Measurements from ENCODE around the gene TKTL1. TPM values are rescaled to one million over a fixed set of nuclear protein-coding genes. Genes with fewer than 3 reads are reported as not detected.
"Not testable (repeated sequence)": the region's sequence is repeated elsewhere in the genome, so short reads cannot be mapped to it uniquely, and the experiment has no call there.

Gene TKTL1
- total RNA-seq, 1 donor from 2014 or later: 0.18 TPM

DNA sequence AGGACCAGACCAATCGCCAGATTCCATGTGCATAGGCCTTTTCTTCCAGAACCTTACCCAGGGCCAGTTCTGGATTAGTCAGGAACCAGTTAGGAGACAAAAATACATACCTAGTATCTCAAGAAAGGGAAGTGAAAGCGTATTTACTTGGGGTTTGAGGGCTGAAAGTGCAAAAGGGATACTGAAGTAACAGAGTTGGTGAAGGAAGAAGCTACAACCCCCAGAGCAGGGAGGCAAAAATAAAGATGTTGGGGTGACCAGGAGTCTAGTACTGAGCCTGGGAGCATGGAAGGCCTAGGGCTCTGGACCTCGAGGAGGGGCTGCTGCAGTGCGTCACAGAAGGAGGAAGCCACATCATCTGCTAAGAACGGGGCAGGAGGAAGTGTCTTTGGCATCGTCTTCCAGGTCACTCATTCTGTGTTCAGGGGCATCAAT, 38.3 kb downstream of the TKTL1 start:
- ATAC-seq (no peak), DNase-seq (ENCODE audit: low spot score) (no peak)
- intact Hi-C loops (cut with DNase I): no loop called here

DNA sequence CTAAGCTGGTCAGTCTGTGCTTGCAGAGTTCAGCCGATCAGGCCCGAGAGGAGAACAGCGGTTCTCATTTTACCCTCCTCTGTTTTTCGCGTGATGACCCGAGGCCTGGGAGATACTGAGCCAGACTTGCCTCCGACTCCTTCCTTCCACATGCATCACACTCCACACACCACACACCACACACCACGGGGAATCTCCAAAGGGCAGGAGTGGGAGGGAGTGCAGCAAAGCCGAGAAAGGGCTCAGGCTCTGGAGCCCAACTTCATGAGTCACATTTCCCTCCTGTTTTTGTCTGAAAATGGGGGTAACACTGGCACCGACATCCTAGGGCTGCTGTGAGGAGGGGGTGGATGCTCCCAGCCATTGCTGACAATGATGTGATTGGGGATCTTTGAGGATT, 38.9 kb downstream of the TKTL1 start:
- intact Hi-C loops (cut with DNase I): no loop called here

GRCh38 chrX:154341399-154342298, 46.1 kb downstream of the TKTL1 start:
- peak; percentile 90 for ATAC-seq
- intact Hi-C loops (cut with DNase I); DNase-seq (ENCODE audit: low spot score): not testable (repeated sequence)

More for the DNA sequence above, 38.9 kb downstream of the TKTL1 start:
- ATAC-seq (no peak), DNase-seq (ENCODE audit: low spot score) (no peak)

DNA sequence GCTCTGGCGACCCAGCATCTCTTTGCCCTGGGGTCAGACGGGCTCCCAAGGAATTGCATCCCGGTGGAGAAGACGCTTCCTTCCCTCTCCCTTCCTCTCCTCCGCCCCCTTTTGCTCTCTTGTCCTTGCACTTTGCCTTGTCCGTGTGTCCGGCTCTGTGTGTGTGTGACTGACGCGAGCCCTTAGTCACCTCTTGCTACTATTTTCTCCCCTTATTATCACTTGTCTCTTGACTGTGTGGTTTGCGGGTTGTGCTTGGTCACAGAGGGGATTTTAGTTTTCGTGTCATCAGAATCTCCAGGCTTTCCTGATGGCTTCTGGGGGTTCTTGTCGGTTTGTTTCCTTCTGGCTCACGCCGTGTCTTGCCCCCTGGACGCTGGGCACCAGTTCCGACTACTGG, 47.5 kb downstream of the TKTL1 start:
- ATAC-seq; DNase-seq (ENCODE audit: low spot score); intact Hi-C loops (cut with DNase I): not testable (repeated sequence)

DNA sequence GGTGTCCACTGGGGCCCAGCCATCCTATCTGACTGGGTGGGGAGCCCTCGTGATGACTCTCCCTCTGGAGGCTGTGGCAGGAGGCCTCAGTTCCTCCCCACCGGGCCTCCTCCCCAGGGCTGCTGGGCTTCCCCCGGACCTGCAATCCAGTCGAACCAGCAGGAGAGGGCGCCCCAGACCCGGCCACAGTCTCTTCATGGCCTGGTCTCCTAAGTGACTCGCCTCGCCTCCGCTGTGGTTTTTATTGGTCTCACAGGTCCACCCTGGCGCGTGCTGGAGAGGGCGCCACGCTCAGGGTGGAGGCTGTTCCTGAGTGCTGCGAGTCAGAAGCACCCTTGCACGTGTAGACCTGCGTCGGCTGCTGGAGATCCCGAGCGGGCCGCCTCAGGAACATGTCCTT, 48.0 kb downstream of the TKTL1 start:
- ATAC-seq: peak; percentile 51
- intact Hi-C loops (cut with DNase I); DNase-seq (ENCODE audit: low spot score): not testable (repeated sequence)

DNA sequence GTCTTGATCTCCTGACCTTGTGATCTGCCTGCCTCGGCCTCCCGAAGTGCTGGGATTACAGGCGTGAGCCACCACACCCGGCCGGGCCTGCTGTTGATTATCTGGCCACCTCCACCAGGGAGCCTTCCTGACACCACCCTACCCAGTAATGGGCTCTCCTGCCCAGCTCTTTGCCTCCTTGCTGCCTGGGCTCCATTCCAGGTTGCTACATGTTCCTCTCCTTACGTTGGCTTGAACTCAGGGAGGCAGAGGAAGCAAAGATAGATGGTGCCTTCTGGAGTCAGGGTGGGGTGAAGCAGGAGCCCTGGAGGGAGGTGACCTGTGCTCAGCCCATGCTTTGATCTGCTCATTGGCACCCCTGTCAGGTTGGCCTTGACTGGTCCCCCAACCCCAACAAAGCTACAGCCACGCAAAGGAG, 52.5 kb downstream of the TKTL1 start:
- ATAC-seq (no peak), DNase-seq (ENCODE audit: low spot score) (no peak)
- intact Hi-C loops (cut with DNase I): no loop called here

DNA sequence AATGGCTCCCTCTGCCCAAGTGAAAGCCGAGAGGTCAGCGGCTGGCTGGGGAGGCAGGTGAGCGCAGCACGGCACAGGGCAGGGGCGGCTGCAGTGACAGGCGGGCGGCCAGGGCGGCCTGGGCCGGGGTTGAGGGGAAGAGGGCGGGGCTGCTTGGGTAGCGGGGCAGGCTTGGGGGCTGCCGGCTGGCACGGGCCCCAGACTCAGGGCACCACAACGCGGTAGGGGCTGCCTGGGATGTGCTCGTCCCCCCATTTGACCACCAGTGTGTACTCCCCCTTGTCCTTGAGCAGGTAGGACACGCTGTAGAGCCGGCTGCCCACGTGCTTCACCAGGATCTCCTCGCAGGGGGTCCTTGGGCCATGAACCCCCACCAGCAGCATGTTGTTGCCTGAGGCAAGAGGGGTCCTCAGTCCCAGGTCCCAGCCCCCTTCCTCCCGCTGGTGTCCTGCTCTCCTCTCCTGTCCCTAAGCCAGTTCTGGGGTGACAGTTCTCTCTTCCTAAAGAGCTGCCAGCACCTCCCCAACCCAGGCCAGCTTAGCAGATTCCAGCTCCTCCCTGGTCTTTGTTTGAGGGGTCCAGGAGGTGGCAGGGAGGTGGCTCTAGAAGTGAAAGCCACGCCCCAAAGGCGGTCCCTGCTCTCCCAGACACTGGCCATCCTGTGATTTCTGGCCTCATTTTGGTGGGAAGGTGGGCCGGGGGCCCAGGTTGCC, 53.2 kb downstream of the TKTL1 start:
- DNase-seq (ENCODE audit: low spot score) (no peak), ATAC-seq (no peak)
- intact Hi-C loops (cut with DNase I): no loop called here

GRCh38 chrX:154349359-154349935, 53.9 kb downstream of the TKTL1 start:
- no peak for ATAC-seq
- DNase-seq (ENCODE audit: low spot score): no peak
- intact Hi-C loops (cut with DNase I): no loop called here

DNA sequence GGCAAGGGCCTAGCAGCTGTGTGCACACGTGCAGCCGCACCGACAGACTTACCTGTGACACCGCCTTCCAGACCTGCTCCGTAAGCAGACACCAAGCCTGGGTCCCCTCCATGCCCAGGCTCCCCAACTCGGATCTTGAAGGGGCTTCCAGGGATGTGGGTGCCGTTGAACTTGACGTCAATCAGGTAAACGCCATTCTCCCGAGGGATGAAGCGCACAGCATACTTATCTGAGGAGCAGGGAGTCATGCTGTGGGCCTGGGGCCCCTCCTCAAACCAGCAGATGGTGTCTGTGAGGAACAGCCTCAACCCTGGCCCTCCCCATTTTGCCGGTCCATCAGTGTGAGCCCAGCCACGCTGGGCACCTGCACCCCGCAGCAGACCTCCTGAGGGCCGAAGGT, 54.4 kb downstream of the TKTL1 start:
- ATAC-seq (no peak), DNase-seq (ENCODE audit: low spot score) (no peak)
- intact Hi-C loops (cut with DNase I): no loop called here

GRCh38 chrX:154350429-154351182, 55.0 kb downstream of the TKTL1 start:
- no peak for DNase-seq (ENCODE audit: low spot score)
- intact Hi-C loops (cut with DNase I): no loop called here
- no peak for ATAC-seq

- DNase-seq (ENCODE audit: low spot score) (no peak), ATAC-seq (no peak)
- intact Hi-C loops (cut with DNase I): no loop called here
Measured at GRCh38 chrX:154351183-154352011, 55.8 kb downstream of the TKTL1 start.

DNA sequence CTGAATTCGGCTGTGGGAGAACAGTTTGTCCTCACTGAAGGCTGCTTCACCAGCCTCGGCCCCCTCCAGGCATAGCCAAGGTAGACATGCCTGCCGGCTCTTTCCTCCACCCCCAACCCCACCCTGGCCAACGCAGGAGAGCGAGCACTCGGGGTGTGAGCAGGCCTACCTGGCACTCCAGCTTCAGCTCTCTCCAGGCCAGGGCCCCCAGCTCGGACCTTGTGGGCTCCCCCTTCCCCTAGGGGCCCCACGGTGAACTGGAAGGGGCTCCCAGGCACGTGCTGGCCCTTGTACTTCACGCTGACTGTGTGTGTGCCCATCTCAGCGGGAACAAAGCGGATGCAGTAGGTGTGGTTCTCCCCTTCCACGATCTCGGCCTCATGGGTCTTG, 56.4 kb downstream of the TKTL1 start:
- ATAC-seq: no peak
- intact Hi-C loops (cut with DNase I): no loop called here
- no peak for DNase-seq (ENCODE audit: low spot score)

GRCh38 chrX:154352466-154352865, 56.9 kb downstream of the TKTL1 start:
- intact Hi-C loops (cut with DNase I): no loop called here
- ATAC-seq (no peak), DNase-seq (ENCODE audit: low spot score) (no peak)

GRCh38 chrX:154353172-154353843, 57.7 kb downstream of the TKTL1 start:
- intact Hi-C loops (cut with DNase I): no loop called here
- DNase-seq (ENCODE audit: low spot score) (no peak), ATAC-seq (no peak)

GRCh38 chrX:154354013-154354412, 58.4 kb downstream of the TKTL1 start:
- no peak for ATAC-seq
- intact Hi-C loops (cut with DNase I): no loop called here

GRCh38 chrX:154354516-154354915, 58.9 kb downstream of the TKTL1 start:
- no peak for DNase-seq (ENCODE audit: low spot score)
- intact Hi-C loops (cut with DNase I): no loop called here
- no peak for ATAC-seq

More at GRCh38 chrX:154354013-154354412, 58.4 kb downstream of the TKTL1 start:
- DNase-seq (ENCODE audit: low spot score): no peak

- DNase-seq (ENCODE audit: low spot score) (no peak), ATAC-seq (no peak)
- intact Hi-C loops (cut with DNase I): no loop called here
Measured at GRCh38 chrX:154355094-154355775, 59.6 kb downstream of the TKTL1 start.
